Activated CD4-positive, alpha-beta T cell treated with anti-CD3 and anti-CD28 coated beads, Interleukin-2, amount 50 U/mL, for 16 hours (primary cell): ENCODE results near the gene CPSF6.
"Not testable (repeated sequence)": the region's sequence is repeated elsewhere in the genome, so short reads cannot be mapped to it uniquely, and the experiment has no call there.

ENCODE experiments used
- DNase-seq: peaks from one replicate; pipeline ENCODE4 v3.0.0-alpha.2; 2020

CPSF6 gene

DNA sequence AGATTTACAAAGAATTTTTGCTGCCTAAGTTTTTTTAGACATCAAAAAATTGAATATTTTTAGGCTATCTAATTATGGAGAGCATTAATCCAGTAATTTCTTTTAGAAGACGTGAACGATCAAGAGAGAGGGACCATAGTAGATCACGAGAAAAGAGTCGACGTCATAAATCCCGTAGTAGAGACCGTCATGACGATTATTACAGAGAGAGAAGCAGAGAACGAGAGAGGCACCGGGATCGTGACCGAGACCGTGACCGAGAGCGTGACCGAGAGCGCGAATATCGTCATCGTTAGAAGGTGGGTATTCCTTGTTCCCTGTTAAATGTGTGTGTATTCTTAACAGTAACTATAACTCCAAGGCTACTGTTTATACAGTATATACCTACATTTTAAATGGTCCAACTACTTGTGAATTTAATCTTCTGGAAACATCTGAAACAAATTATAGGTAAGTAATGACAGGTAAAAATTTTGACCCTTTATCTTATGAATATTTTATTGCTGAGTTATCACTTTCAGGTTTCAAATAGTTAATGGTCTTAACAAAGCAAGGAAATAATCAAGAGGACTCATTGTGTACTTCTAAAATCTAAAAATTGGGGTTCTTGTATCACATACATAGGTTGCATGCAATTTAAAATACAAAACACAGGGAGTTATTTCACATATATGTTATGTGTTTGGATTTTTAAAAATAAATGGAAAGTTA is 23.1 kb downstream of the CPSF6 start:
- DNase-seq = no peak

DNA sequence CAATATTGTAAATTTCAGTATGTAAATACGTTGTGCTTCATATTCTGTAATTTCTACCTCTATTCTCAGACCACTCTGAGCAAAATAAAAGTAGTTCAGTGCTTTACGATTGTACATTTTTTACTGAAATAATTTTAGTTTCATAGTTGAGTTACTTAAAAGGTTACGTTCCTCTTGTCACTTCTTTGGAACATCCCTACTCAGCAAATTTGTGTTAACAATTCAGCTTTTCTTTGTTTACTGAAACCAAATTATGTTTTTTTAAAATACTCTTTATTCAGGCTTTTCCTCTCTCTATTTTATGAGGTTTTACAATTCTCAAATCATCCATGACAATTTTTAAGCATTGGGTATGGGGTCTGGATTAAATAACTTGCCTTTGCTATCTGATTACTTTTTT is 25.8 kb downstream of the CPSF6 start:
- DNase-seq = no peak

- DNase-seq = not testable (repeated sequence)
Observed at GRCh38 chr12:69265633-69266032, 26.3 kb downstream of the CPSF6 start.

DNA sequence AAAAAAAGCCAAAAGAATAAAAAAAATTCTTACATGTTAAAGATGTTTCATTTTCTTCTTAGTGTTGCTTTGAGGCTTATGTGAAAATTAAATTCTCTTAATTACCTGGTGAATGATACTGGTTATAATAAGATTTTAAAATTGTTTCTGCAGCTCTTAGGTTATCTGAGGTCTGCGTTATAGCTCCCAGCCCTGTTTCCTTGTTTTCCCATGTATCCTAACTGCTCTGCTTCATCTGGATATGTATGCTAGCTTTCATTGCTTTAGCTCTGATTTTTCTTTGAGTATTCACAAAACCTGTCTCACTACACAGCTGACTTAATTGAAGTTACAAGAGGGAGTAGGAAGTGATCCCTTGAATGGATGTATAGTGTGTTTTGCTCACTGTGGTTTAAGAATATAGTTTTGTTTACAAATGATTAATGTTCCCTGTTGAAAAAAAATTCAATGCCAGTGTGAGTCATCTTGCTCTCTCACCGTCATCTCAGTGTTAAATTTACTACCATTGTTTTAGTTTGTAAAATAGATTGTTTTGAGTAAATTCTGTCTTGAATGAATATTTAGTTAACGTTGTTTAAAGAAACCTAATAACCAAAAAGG is 26.8 kb downstream of the CPSF6 start:
- peak; percentile 39 for DNase-seq

DNA sequence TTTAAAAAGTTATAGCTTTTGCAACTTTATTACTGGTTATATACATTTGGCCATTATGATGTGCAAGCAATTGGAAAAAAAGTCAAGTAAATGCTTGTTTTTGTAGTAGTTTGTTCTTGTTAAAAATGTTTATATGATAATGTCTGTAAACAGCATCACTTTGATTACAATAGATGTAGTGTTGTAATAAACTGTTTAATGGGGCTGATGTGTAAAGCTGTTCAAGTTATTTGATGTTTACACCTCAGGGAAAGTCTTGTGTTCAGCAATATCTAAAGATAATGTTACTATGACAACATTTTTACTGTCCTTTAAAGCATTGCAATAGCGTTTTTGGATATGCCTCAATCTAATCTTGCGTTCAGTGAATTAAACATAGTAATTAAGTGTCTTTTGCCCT is 30.4 kb downstream of the CPSF6 start:
- no peak for DNase-seq

- no peak for DNase-seq
Observed at GRCh38 chr12:69272511-69272910, 33.1 kb downstream of the CPSF6 start.

DNA sequence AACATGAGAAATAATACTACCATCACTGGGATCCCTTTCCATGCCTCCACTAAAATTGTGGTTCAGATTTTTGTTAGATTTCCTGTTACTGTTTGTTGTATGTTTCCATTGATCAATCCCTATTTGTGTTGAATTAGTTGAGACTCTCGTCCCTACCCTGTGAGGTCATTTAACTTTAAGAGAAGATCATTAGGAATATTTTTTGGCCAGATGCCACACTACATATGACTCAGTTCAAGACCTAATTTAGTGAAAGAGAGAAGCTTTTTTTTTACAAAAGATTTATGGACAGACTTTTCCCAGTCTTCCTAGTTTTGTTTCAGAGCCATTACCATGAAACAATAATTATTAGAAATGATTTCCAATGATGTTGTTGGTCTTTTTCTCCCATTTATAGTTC is 35.5 kb downstream of the CPSF6 start:
- DNase-seq = no peak

- no peak for DNase-seq
Observed at GRCh38 chr12:69275471-69275891, 36.1 kb downstream of the CPSF6 start.

DNA sequence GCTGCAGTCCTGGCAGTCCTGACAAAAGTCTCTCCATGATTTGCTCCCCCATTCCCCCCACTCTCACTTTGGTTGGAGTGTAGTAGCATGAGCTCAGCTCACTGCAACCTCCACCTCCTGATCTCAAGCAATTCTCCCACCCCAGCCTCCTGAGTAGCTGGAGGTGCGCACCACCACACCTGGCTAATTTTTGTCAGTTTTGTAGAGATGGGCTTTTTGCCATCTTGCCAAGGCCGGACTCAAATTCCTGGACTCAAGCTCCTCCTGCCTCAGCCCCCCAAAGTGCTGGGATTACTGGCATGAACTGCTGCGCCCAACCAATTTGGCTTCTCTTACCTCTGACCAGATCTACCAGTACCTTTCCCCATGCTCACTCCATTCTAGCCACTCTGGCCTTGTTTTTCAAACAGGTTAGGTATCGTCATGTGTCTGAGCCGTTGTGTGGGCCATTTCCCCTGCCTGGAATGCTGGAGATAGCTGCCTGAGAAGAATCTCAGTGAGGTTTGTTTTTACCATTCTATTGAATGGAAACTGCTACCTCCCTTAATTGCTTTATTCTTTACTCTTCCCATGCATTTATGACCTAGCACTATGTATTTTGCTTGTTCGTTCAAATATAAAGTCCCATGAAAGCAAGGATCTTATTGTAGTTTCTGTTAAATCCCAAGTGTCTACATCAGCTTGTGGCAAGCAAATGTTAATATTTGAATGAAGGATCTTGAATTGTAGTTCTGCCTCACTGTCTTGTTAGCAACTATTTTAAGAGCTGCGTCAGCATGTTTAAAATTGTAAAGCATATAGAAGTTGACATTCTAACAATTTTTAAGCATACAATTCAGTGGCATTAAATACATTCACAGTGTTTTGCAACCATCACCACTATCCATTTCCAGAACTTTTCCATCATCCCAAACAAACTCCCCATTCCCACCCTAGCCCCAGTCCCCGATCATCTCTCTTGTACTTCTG is 39.7 kb downstream of the CPSF6 start:
- no peak for DNase-seq

DNA sequence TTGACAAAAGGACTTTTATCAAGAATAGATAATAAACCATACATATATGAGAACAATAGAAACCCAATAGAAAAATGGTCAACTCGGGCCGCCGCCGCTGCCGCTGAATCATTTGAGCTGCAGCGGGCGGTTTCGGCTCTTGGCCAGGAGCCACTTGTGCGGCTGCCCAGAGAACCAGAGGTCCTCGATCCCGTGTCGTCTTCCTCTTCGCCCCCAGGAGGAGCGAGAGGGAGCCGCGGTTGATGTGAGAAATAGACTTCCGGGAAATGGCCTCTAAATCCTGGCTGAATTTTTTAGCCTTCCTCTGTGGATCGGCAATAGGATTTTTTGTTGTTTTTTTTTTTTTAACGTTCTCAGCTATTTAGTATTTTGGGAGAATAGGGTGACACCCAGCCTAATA is 44.8 kb downstream of the CPSF6 start:
- DNase-seq = peak; percentile 21

- DNase-seq = no peak
Observed at GRCh38 chr12:69287556-69287955, 48.2 kb downstream of the CPSF6 start.

GRCh38 chr12:69290545-69291277 is 51.3 kb downstream of the CPSF6 start:
- DNase-seq = peak; percentile 81

- no peak for DNase-seq
Observed at GRCh38 chr12:69291278-69291593, 51.9 kb downstream of the CPSF6 start.

GRCh38 chr12:69298133-69298532 is 58.8 kb downstream of the CPSF6 start:
- DNase-seq = no peak

- no peak for DNase-seq
Observed at GRCh38 chr12:69298947-69299346, 59.6 kb downstream of the CPSF6 start.

- DNase-seq = no peak
Observed at GRCh38 chr12:69304284-69304683, 64.9 kb downstream of the CPSF6 start.

DNA sequence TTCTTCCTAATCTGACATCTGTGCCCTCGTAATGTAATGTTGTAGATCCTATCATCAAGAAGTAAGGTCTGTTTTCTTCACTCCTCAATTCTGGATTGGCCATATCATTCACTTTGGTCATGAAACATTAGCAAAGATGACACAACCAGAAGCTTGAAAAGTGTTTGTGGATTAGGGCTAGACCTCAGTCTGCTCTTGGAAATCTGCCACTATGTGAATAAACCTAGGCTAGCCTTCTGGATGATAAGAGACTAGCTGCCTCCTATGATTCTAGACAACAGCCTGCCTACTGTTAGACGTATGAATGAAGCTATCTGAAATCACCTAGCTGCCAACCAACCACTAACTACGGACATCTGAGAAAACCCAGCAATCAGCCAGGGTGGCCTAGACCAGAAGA is 70.1 kb downstream of the CPSF6 start:
- no peak for DNase-seq

GRCh38 chr12:69313209-69313608 is 73.8 kb downstream of the CPSF6 start:
- no peak for DNase-seq

- not testable (repeated sequence) for DNase-seq
Observed at GRCh38 chr12:69316784-69317183, 77.4 kb downstream of the CPSF6 start.

DNA sequence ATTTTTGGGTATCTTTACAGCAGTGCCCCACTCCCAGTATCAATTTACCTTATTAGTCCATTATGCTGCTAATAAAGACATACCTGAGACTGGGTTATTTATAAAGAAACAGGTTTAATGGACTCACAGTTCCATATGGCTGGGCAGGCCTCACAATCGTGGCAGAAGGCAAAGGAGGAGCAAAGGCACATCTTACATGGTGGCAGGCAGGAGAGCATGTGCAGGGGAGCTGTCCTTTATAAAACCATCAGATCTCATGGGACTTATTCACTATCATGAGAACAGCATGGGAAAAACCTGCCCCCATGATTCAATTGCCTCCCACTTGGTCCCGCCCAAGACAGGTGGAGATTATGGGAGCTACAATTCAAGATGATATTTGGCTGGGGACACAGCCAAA is 77.9 kb downstream of the CPSF6 start:
- not testable (repeated sequence) for DNase-seq

DNA sequence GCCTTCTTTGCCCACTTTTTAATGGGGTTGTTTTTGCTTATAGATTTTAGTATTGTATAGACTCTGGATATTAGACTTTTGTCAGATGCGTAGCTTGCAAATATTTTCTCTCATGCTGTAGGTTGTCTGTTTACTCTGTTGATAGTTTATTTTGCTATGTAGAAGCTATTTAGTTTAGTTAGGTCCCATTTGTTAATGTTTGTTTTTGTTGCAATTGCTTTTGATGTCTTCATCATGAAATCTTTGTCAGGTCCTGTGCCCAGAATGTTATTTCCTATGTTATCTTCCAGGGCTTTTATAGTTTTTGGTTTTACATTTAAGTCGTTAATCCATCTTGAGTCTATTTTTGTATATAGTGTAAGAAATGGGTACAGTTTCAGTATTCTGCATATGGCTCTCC is 78.9 kb downstream of the CPSF6 start:
- DNase-seq = no peak

GRCh38 chr12:69321351-69321750 is 82.0 kb downstream of the CPSF6 start:
- DNase-seq = no peak
